ENCODE results near the gene KDF1. TPM values are rescaled to one million over a fixed set of nuclear protein-coding genes. Genes with fewer than 3 reads are reported as not detected.

The KDF1 gene
- total and polyA plus RNA-seq, 2 of the 13 experiments (the other 11 are each of a cell fraction or from before 2014, with no cell fraction given) = 1.9 to 4.9 TPM

- no peak for TF ChIP-seq ZNF280B (CRISPR knock-in tag; IDR thresholded peaks at IDR 0.05; ENCODE audit: borderline replicate concordance)
- TF ChIP-seq ZBTB37 (CRISPR knock-in tag; IDR thresholded peaks at IDR 0.05) = no peak
- peak; percentile 91 for TF ChIP-seq ZBTB2 (CRISPR knock-in tag; IDR thresholded peaks at IDR 0.05; ENCODE audit: low read depth)
- TF ChIP-seq ZNF776 (CRISPR knock-in tag; IDR thresholded peaks at IDR 0.05) = peak; percentile 59; the same call in 1 of the 2 replicates
- peak; percentile 85 for TF ChIP-seq FOSL2 (CRISPR knock-in tag; IDR thresholded peaks at IDR 0.05)
- TF ChIP-seq HDAC6 (IDR thresholded peaks at IDR 0.05; ENCODE audit: low read depth, low read length) = no peak
- no peak; the same call in 1 of the 2 replicates for TF ChIP-seq AHR (CRISPR knock-in tag; IDR thresholded peaks at IDR 0.05)
- TF ChIP-seq KMT2B (CRISPR knock-in tag; IDR thresholded peaks at IDR 0.05) = peak; percentile 51; the same call in 1 of the 2 replicates
- TF ChIP-seq ZSCAN12 (CRISPR knock-in tag; IDR thresholded peaks at IDR 0.05) = 0 out of 2 replicates have a peak, but pooled peaks have one; percentile 69
- peak; percentile 52; the same call in 1 of the 2 replicates for TF ChIP-seq ZNF331 (CRISPR knock-in tag; IDR thresholded peaks at IDR 0.05)
- no peak for TF ChIP-seq ZNF136 (CRISPR knock-in tag; IDR thresholded peaks at IDR 0.05; ENCODE audit: low read depth)
- no peak for TF ChIP-seq TSC22D2 (CRISPR knock-in tag; IDR thresholded peaks at IDR 0.05; ENCODE audit: borderline replicate concordance)
- no peak for TF ChIP-seq DBP (CRISPR knock-in tag; IDR thresholded peaks at IDR 0.05; ENCODE audit: not compliant biosample characterization)
- 0 out of 2 replicates have a peak, but pooled peaks have one; percentile 67 for TF ChIP-seq MIER2 (CRISPR knock-in tag; IDR thresholded peaks at IDR 0.05)
- no peak for TF ChIP-seq ZMAT5 (CRISPR knock-in tag; IDR thresholded peaks at IDR 0.05; ENCODE audit: borderline replicate concordance, low read depth)
- peak; percentile 92 to 97 for TF ChIP-seq NR2F1 (CRISPR knock-in tag; IDR thresholded peaks at IDR 0.05)
- TF ChIP-seq FOXO1 (CRISPR knock-in tag; IDR thresholded peaks at IDR 0.05) = peak; percentile 84
- no peak for TF ChIP-seq ZNF678 (CRISPR knock-in tag; IDR thresholded peaks at IDR 0.05)
- no peak for TF ChIP-seq SNAPC5 (CRISPR knock-in tag; IDR thresholded peaks at IDR 0.05; ENCODE audit: borderline replicate concordance)
- TF ChIP-seq MYNN (CRISPR knock-in tag; IDR thresholded peaks at IDR 0.05; ENCODE audit: low read depth) = no peak
- no peak for TF ChIP-seq ZNF17 (CRISPR knock-in tag; IDR thresholded peaks at IDR 0.05)
- peak; percentile 77 for TF ChIP-seq RBM39 (IDR thresholded peaks at IDR 0.05; ENCODE audit: low read depth, low read length, poor library complexity, severe bottlenecking)
Measured at GRCh38 chr1:26993237-26994019, 33.2 kb upstream of the KDF1 start, which contains the start of gene TRNP1 (continued).
